GM18519 (cell line): ENCODE data around the gene OMD.

ENCODE experiments used
- ATAC-seq: cut with Tn5 transposase; IDR thresholded peaks from one replicate; pipeline ENCODE4 v1.9.1; 2021; ENCODE audit warnings: mild to moderate bottlenecking, moderate library complexity; ENCODE audit not compliant: unreplicated experiment, low FRiP score

Gene OMD

GRCh38 chr9:92424340-92424739 lies at the start of gene OMD:
OMD (minus strand) TSS chr9:92424471; CDS start chr9:92417558, 6,913 bp downstream.
- no peak for ATAC-seq

GRCh38 chr9:92468206-92468605 lies 43.9 kb upstream of the OMD start:
- ATAC-seq: no peak

- no peak for ATAC-seq
These were observed 43.2 kb upstream of the OMD start for GRCh38 chr9:92467511-92467910.

- ATAC-seq: no peak
These were observed 42.8 kb upstream of the OMD start for GRCh38 chr9:92467041-92467440.

- no peak for ATAC-seq
These were observed 39.7 kb upstream of the OMD start for GRCh38 chr9:92463984-92464383.

- ATAC-seq: no peak
These were observed 39.1 kb upstream of the OMD start for GRCh38 chr9:92463387-92463786.

- no peak for ATAC-seq
These were observed 33.3 kb upstream of the OMD start for GRCh38 chr9:92457576-92457975.

GRCh38 chr9:92455217-92455616 lies 30.9 kb upstream of the OMD start:
- ATAC-seq: no peak

- ATAC-seq: no peak
These were observed 22.3 kb upstream of the OMD start for GRCh38 chr9:92446536-92446935.

- ATAC-seq: no peak
These were observed 20.6 kb upstream of the OMD start for GRCh38 chr9:92444841-92445240.

- no peak for ATAC-seq
These were observed 16.4 kb upstream of the OMD start for GRCh38 chr9:92440751-92441046.

- no peak for ATAC-seq
These were observed 15.9 kb upstream of the OMD start for GRCh38 chr9:92439921-92440750.

GRCh38 chr9:92438900-92439526 lies 14.7 kb upstream of the OMD start:
- no peak for ATAC-seq

GRCh38 chr9:92435263-92435662 lies 11.0 kb upstream of the OMD start:
- ATAC-seq: no peak

- no peak for ATAC-seq
These were observed 8.8 kb upstream of the OMD start for GRCh38 chr9:92432972-92433548.

GRCh38 chr9:92432350-92432749 lies 8.1 kb upstream of the OMD start:
- ATAC-seq: no peak

GRCh38 chr9:92429836-92430235 lies 5.6 kb upstream of the OMD start:
- ATAC-seq: no peak

GRCh38 chr9:92426501-92427145 lies 2.4 kb upstream of the OMD start:
- ATAC-seq: no peak

- ATAC-seq: no peak
These were observed 1.2 kb upstream of the OMD start for GRCh38 chr9:92425474-92425873.

- ATAC-seq: no peak
These were observed 659 bp downstream of the OMD start for GRCh38 chr9:92423612-92424011.

- no peak for ATAC-seq
These were observed 1.5 kb downstream of the OMD start for GRCh38 chr9:92422611-92423338.
